ENCODE data around the gene ABLIM1. TPM values are rescaled to one million over a fixed set of nuclear protein-coding genes. Genes with fewer than 3 reads are reported as not detected.

The ABLIM1 gene
- total RNA-seq, 1 experiment from 2014 or later, result 62.1 TPM

DNA sequence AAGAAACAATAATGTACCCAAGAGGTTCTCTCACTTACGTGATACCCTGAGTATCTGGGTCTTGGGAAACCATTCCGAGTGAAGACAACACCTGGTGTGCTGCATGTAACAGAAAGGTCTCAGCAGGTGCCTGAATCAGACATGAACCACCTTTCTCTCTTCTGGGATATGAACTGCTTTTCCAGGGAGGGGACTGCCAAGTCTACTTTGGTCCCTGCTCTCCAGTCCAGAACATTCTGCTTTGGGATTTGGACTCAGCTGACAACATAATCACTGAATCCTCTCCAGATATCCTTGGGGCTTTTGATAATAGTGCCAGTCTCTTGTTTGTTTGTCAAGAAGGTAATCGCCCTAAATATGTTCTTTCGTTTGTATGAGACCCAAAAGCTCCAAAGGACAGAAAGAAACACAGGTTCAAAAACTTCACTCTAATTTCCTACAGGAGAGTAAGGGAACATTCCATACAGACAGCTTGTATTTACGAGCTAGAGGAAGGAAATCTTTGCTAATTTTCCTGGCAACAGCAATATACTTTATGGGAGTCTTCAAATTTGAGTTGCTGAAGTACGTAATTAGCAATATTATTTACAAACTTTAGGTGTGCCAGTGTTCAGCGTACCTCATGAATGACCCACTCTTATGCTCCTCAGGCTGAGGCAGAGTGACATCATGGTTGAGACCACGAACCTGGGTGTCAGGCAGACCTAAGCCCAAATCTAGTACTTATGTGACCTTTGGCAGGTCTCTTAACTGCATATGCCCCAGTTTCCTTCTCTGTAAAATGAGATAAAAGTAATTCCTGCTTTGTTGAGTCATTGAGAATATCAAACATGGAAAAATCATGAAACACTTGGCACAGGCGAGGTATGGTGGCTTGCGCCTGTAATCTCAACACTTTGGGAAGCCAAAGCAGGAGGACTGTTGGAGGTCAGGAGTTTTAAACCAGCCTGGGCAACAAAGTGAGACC lies 5.4 kb downstream of the ABLIM1 start:
- TF ChIP-seq, protein P1, sequence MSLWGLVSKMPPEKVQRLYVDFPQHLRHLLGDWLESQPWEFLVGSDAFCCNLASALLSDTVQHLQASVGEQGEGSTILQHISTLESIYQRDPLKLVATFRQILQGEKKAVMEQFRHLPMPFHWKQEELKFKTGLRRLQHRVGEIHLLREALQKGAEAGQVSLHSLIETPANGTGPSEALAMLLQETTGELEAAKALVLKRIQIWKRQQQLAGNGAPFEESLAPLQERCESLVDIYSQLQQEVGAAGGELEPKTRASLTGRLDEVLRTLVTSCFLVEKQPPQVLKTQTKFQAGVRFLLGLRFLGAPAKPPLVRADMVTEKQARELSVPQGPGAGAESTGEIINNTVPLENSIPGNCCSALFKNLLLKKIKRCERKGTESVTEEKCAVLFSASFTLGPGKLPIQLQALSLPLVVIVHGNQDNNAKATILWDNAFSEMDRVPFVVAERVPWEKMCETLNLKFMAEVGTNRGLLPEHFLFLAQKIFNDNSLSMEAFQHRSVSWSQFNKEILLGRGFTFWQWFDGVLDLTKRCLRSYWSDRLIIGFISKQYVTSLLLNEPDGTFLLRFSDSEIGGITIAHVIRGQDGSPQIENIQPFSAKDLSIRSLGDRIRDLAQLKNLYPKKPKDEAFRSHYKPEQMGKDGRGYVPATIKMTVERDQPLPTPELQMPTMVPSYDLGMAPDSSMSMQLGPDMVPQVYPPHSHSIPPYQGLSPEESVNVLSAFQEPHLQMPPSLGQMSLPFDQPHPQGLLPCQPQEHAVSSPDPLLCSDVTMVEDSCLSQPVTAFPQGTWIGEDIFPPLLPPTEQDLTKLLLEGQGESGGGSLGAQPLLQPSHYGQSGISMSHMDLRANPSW (CRISPR knock-in tag; conservative IDR thresholded peaks at IDR 0.05; ENCODE audit: low read depth), result no peak
- TF ChIP-seq, protein P2, sequence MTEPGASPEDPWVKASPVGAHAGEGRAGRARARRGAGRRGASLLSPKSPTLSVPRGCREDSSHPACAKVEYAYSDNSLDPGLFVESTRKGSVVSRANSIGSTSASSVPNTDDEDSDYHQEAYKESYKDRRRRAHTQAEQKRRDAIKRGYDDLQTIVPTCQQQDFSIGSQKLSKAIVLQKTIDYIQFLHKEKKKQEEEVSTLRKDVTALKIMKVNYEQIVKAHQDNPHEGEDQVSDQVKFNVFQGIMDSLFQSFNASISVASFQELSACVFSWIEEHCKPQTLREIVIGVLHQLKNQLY (CRISPR knock-in tag; IDR thresholded peaks at IDR 0.05), result no peak
- TF ChIP-seq, protein P3, sequence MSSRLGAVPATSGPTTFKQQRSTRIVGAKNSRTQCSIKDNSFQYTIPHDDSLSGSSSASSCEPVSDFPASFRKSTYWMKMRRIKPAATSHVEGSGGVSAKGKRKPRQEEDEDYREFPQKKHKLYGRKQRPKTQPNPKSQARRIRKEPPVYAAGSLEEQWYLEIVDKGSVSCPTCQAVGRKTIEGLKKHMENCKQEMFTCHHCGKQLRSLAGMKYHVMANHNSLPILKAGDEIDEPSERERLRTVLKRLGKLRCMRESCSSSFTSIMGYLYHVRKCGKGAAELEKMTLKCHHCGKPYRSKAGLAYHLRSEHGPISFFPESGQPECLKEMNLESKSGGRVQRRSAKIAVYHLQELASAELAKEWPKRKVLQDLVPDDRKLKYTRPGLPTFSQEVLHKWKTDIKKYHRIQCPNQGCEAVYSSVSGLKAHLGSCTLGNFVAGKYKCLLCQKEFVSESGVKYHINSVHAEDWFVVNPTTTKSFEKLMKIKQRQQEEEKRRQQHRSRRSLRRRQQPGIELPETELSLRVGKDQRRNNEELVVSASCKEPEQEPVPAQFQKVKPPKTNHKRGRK (CRISPR knock-in tag; IDR thresholded peaks at IDR 0.05; ENCODE audit: borderline replicate concordance), result no peak
- TF ChIP-seq OVOL2 (CRISPR knock-in tag; IDR thresholded peaks at IDR 0.05; ENCODE audit: borderline replicate concordance), result no peak
- no peak for TF ChIP-seq ZNF396 (CRISPR knock-in tag; IDR thresholded peaks at IDR 0.05; ENCODE audit: borderline replicate concordance)
- TF ChIP-seq ZNF232 (CRISPR knock-in tag; IDR thresholded peaks at IDR 0.05), result no peak
- TF ChIP-seq, protein P4, sequence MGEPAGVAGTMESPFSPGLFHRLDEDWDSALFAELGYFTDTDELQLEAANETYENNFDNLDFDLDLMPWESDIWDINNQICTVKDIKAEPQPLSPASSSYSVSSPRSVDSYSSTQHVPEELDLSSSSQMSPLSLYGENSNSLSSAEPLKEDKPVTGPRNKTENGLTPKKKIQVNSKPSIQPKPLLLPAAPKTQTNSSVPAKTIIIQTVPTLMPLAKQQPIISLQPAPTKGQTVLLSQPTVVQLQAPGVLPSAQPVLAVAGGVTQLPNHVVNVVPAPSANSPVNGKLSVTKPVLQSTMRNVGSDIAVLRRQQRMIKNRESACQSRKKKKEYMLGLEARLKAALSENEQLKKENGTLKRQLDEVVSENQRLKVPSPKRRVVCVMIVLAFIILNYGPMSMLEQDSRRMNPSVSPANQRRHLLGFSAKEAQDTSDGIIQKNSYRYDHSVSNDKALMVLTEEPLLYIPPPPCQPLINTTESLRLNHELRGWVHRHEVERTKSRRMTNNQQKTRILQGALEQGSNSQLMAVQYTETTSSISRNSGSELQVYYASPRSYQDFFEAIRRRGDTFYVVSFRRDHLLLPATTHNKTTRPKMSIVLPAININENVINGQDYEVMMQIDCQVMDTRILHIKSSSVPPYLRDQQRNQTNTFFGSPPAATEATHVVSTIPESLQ (CRISPR knock-in tag; IDR thresholded peaks at IDR 0.05), result no peak
- TF ChIP-seq TEAD1 (CRISPR knock-in tag; IDR thresholded peaks at IDR 0.05), result no peak
- no peak for TF ChIP-seq ELF4 (CRISPR knock-in tag; IDR thresholded peaks at IDR 0.05; ENCODE audit: low read depth)
- no peak for TF ChIP-seq NR2C2 (CRISPR knock-in tag; IDR thresholded peaks at IDR 0.05)
- TF ChIP-seq, protein P5, sequence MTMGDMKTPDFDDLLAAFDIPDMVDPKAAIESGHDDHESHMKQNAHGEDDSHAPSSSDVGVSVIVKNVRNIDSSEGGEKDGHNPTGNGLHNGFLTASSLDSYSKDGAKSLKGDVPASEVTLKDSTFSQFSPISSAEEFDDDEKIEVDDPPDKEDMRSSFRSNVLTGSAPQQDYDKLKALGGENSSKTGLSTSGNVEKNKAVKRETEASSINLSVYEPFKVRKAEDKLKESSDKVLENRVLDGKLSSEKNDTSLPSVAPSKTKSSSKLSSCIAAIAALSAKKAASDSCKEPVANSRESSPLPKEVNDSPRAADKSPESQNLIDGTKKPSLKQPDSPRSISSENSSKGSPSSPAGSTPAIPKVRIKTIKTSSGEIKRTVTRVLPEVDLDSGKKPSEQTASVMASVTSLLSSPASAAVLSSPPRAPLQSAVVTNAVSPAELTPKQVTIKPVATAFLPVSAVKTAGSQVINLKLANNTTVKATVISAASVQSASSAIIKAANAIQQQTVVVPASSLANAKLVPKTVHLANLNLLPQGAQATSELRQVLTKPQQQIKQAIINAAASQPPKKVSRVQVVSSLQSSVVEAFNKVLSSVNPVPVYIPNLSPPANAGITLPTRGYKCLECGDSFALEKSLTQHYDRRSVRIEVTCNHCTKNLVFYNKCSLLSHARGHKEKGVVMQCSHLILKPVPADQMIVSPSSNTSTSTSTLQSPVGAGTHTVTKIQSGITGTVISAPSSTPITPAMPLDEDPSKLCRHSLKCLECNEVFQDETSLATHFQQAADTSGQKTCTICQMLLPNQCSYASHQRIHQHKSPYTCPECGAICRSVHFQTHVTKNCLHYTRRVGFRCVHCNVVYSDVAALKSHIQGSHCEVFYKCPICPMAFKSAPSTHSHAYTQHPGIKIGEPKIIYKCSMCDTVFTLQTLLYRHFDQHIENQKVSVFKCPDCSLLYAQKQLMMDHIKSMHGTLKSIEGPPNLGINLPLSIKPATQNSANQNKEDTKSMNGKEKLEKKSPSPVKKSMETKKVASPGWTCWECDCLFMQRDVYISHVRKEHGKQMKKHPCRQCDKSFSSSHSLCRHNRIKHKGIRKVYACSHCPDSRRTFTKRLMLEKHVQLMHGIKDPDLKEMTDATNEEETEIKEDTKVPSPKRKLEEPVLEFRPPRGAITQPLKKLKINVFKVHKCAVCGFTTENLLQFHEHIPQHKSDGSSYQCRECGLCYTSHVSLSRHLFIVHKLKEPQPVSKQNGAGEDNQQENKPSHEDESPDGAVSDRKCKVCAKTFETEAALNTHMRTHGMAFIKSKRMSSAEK (CRISPR knock-in tag; IDR thresholded peaks at IDR 0.05; ENCODE audit: borderline replicate concordance), result no peak
- TF ChIP-seq ZNF121 (CRISPR knock-in tag; IDR thresholded peaks at IDR 0.05), result no peak
- TF ChIP-seq PRRX2 (CRISPR knock-in tag; IDR thresholded peaks at IDR 0.05), result no peak
- no peak for TF ChIP-seq RELA (CRISPR knock-in tag; IDR thresholded peaks at IDR 0.05; ENCODE audit: borderline replicate concordance)
- no peak for TF ChIP-seq ZNF263 (CRISPR knock-in tag; IDR thresholded peaks at IDR 0.05; ENCODE audit: low read depth)
- no peak overlapping the region for H3K4me3 Mint-ChIP-seq
- ATAC-seq (no peak), DNase-seq (ENCODE audit: low spot score) (no peak)
- ChIA-PET CTCF (interaction anchor here (1.5 to 2.3 kb wide), 3 partner anchors 42 to 183 kb away, joined by 3 to 6 read pairs (median 5); no protein-coding TSS in a partner anchor), POLR2A (no interaction called here)
- H3K36me3 Mint-ChIP-seq, result no peaks in the 10 kb centered on the region
- no peaks in the 10 kb centered on the region for H3K4me1 Mint-ChIP-seq
- no peaks in the 10 kb centered on the region for H3K27me3 Mint-ChIP-seq (ENCODE audit: low read depth)
- H3K9me3 Mint-ChIP-seq, result no peaks in the 10 kb centered on the region
- no peak overlapping the region for H3K27ac Mint-ChIP-seq
